ENCODE data around the gene OLIG1. TPM values are rescaled to one million over a fixed set of nuclear protein-coding genes. Genes with fewer than 3 reads are reported as not detected.

The OLIG1 gene
- total RNA-seq, 2 experiments from 2014 or later: not detected

DNA sequence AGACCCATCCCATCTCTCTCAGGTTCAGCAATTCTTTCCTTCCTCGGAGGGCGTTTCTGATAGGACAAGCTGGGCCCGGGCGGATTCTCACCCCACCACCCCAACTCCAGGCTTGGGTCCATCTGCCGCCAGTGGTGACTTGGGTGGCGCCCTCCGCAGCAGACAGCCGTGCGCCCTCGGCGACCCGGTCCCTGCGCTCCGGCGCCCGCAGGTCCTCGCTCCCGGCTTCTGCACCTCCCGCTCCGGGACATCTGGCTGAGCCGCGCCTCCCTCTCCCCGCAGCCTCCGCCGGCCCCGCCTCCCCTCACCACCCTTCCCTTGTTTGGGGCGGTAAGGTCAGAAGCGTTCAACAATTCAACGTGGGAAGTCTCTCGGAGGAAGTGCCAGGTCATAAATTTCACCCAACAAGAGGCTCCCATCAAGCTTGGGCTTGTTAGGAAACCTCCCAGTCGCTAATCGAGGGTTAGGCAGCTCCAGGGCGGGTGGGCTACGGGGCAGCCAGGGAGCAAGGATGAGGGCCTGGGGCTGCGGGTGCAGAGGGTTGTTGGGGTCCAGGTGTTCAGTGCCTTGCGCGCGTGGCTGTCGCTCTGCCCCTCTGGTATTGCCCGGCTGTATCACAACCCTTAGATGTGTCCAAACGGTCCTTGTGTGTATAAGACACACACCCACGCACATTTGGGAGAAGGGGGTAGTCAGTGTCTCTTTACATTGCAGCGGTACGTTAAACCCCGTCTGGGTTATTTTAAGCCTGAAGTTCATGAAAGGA lies 39.8 kb downstream of the OLIG1 start:
- DNase-seq: peak in 7 of 14 experiments; percentile 8 to 50 (median 34)
- ATAC-seq (ENCODE audit: poor library complexity): peak; percentile 52

DNA sequence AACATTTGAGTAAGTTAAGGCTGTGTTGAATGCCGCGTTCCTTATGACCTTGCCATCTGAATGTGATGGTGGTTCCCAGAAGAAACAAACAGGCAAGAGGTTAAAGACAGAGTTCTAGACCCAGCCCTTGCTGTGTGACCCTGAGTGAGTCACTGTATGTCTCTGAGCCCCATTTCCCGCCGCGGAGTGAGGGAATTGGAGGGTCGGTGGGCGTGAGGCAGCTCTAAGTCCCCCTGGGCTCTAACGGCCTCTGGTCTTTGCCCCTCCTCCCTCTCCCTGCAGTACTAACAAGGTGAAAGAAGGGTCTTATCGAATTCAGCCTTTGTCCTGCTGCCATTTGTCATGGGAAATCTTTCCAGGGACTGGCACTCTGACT lies 40.4 kb downstream of the OLIG1 start:
- Mint-ChIP-seq H3K27ac (no peak overlapping the region), H3K4me3 (peak overlapping the region; percentile 67), H3K27me3 (peaks cover 45% of the 10 kb centered on the region), H3K9me3 (no peaks in the 10 kb centered on the region), H3K4me1 (ENCODE audit: low read depth) (peaks cover 36% of the 10 kb centered on the region), H3K36me3 (ENCODE audit: low read depth) (no peaks in the 10 kb centered on the region)
- peaks cover 15% of the 10 kb centered on the region for H3K4me1 ChIP-seq (ENCODE audit: insufficient read depth, low read length)
- H3K27me3 ChIP-seq (ENCODE audit: control insufficient read depth in 1 of 2, insufficient read depth in 2 of 2, low read length in 2 of 2): peaks cover 14 to 20% of the 10 kb centered on the region in 2 experiments
- intact Hi-C loops (cut with DNase I, micrococcal nuclease): no loop called here
- DNase-seq: no peak
- ChIA-PET CTCF (no interaction called here), POLR2A (no interaction called here)
- H3K36me3 ChIP-seq (ENCODE audit: insufficient read depth, low read length): no peaks in the 10 kb centered on the region
- H3K9me3 ChIP-seq (ENCODE audit: control insufficient read depth in 1 of 2, insufficient read depth in 1 of 2, low read length in 2 of 2): no peaks in the 10 kb centered on the region
- H3K27ac ChIP-seq (ENCODE audit: low read depth in 1 of 2, low read length in 2 of 2): no peak overlapping the region
- TF ChIP-seq, protein P1, sequence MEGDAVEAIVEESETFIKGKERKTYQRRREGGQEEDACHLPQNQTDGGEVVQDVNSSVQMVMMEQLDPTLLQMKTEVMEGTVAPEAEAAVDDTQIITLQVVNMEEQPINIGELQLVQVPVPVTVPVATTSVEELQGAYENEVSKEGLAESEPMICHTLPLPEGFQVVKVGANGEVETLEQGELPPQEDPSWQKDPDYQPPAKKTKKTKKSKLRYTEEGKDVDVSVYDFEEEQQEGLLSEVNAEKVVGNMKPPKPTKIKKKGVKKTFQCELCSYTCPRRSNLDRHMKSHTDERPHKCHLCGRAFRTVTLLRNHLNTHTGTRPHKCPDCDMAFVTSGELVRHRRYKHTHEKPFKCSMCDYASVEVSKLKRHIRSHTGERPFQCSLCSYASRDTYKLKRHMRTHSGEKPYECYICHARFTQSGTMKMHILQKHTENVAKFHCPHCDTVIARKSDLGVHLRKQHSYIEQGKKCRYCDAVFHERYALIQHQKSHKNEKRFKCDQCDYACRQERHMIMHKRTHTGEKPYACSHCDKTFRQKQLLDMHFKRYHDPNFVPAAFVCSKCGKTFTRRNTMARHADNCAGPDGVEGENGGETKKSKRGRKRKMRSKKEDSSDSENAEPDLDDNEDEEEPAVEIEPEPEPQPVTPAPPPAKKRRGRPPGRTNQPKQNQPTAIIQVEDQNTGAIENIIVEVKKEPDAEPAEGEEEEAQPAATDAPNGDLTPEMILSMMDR (IDR thresholded peaks at IDR 0.05): no peak
- ATAC-seq (ENCODE audit: poor library complexity): no peak
- no peak overlapping the region for H3K4me3 ChIP-seq (ENCODE audit: low read length)

More for the DNA sequence above, 39.8 kb downstream of the OLIG1 start:
- H3K4me1 ChIP-seq (ENCODE audit: insufficient read depth, low read length): peaks cover 11% of the 10 kb centered on the region
- peaks cover 14 to 22% of the 10 kb centered on the region in 2 experiments for H3K27me3 ChIP-seq (ENCODE audit: control insufficient read depth in 1 of 2, insufficient read depth in 2 of 2, low read length in 2 of 2)
- no peaks in the 10 kb centered on the region for H3K36me3 ChIP-seq (ENCODE audit: insufficient read depth, low read length)
- intact Hi-C loops (cut with DNase I, micrococcal nuclease): loop anchor here in 1 of 2 experiments (10.0 kb wide), 1 partner anchor 965 kb away; no protein-coding TSS in a partner anchor
- H3K4me3 Mint-ChIP-seq: peak overlapping the region; percentile 82
- H3K27me3 Mint-ChIP-seq: peaks cover 47% of the 10 kb centered on the region
- no peaks in the 10 kb centered on the region for H3K36me3 Mint-ChIP-seq (ENCODE audit: low read depth)
- H3K27ac Mint-ChIP-seq: no peak overlapping the region
- CTCF ChIA-PET: no interaction called here
- POLR2A ChIA-PET: no interaction called here
- no peaks in the 10 kb centered on the region for H3K9me3 Mint-ChIP-seq
- no peaks in the 10 kb centered on the region for H3K9me3 ChIP-seq (ENCODE audit: control insufficient read depth in 1 of 2, insufficient read depth in 1 of 2, low read length in 2 of 2)
- peak overlapping the region; percentile 9 for H3K4me3 ChIP-seq (ENCODE audit: low read length)
- H3K27ac ChIP-seq (ENCODE audit: low read depth in 1 of 2, low read length in 2 of 2): no peak overlapping the region
- peaks cover 30% of the 10 kb centered on the region for H3K4me1 Mint-ChIP-seq (ENCODE audit: low read depth)
- TF ChIP-seq, protein P1 (IDR thresholded peaks at IDR 0.05): no peak

DNA sequence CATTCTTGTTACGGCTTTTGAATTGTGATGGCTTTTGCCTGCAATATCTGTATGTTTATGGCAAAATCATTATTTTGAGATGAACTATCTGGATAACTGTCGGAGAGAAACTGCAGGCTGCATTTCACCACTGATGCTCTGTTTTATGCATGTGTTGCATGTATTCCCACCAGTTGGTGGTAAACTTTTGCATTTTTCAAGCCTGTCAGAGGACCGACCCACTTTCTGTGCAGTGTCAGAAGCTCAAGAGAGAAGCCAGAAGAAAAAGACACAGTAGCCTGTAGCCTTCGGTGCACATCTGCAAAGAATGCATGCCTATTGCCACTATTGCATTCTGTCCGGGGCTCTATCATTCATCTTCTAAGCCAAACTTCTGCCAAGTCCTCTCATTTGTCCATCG lies 41.6 kb downstream of the OLIG1 start:
- no peak for ATAC-seq (ENCODE audit: poor library complexity)
- no peaks in the 10 kb centered on the region for H3K36me3 ChIP-seq (ENCODE audit: insufficient read depth, low read length)
- Mint-ChIP-seq H3K9me3 (no peaks in the 10 kb centered on the region), H3K27ac (no peak overlapping the region), H3K27me3 (peaks cover 39% of the 10 kb centered on the region), H3K36me3 (ENCODE audit: low read depth) (no peaks in the 10 kb centered on the region), H3K4me1 (ENCODE audit: low read depth) (peaks cover 48% of the 10 kb centered on the region), H3K4me3 (no peak overlapping the region)
- no peak overlapping the region for H3K4me3 ChIP-seq (ENCODE audit: low read length)
- no peak for DNase-seq
- intact Hi-C loops (cut with DNase I, micrococcal nuclease): no loop called here
- ChIA-PET CTCF (no interaction called here), POLR2A (no interaction called here)
- no peak overlapping the region for H3K27ac ChIP-seq (ENCODE audit: low read depth in 1 of 2, low read length in 2 of 2)
- TF ChIP-seq, protein P1 (IDR thresholded peaks at IDR 0.05): no peak
- H3K9me3 ChIP-seq (ENCODE audit: control insufficient read depth in 1 of 2, insufficient read depth in 1 of 2, low read length in 2 of 2): no peaks in the 10 kb centered on the region
- H3K27me3 ChIP-seq (ENCODE audit: control insufficient read depth in 1 of 2, insufficient read depth in 2 of 2, low read length in 2 of 2): peaks cover 14 to 20% of the 10 kb centered on the region in 2 experiments
- H3K4me1 ChIP-seq (ENCODE audit: insufficient read depth, low read length): peaks cover 28% of the 10 kb centered on the region

Measured in CD4-positive, alpha-beta T cell (primary cell).